Measurements from ENCODE around the gene CCDC12.

CCDC12 gene

DNA sequence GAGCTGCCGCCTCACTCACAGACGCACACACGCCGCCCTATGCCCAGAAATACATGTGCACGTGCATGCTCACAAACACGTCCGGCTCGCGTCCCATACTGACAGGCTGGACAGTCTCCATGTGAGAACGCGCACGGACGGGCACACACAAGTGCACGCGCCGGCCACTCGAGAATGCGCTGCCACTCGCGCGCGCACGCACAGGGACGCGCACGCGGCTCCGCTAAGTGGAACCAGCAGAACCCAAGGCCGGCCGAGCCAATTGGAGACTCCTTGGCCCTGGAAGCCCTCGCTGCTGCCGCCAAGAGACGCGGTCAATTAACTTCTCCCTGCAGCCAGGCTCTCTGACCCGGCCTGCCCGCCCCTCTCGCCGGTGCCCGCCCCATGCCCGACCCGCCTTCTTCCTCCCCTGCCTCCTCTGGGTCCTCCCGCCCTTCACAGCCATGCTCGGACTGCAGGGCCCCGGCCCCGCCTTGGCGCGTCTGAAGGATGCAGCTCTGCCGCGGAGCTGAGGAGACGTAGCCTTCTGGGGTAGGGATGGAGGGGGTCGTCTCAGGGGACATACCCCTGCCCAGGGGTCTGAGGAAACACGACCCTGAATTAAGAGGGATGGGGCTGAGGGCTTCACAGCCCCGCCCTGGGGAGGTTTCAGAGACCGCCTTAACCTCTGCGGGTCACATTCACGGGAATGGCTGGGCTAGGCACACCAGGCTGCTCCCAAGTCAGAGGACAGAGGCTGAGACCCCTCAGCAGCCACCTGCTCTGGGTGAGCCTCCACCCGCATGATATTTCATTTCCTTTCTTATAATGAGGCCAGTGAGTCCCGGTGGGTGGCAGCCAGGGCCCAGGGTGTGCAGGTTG lies 84.0 kb downstream of the CCDC12 start:
- DNase-seq (ENCODE audit: low spot score): peak; percentile 24

DNA sequence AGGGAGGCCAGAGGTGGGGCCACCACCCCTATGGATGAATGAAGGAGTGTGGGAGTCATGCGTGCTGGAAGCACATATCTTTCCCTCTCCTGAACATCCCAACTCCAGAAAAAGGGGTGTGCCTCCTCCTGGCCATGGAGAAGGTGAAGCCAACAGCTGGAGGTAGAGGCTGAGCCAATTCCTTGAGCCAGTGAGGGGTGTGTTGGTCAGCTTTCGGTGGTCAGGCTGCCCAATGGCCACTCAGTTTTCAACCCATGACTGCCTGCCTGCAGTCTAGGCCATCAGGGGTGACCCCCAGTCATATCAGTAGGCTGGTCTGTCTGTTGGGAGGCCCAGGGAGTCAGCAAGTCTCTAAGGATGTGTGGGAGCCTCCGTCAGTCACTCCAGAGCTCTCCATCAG lies 85.4 kb downstream of the CCDC12 start:
- no peak for DNase-seq (ENCODE audit: low spot score)

DNA sequence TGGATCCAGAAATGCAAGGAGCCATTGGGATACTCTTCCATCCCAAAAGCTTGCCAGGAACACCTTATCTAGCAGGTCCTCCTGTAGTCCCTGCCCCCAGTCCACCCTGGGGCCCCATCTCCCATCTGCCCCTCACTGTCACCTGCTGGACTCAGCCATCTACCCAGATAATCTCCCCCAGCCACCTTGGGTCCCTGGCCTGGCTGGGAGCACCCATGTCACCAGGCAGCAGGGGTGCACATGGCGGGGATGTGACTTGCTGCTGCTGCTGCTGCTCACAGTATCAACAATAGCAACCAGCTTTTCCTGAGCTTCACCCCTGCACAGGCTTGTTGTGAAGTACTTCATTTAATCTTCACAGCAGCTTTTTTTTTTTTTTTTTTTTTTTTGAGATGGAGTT lies 86.4 kb downstream of the CCDC12 start:
- no peak for DNase-seq (ENCODE audit: low spot score)

DNA sequence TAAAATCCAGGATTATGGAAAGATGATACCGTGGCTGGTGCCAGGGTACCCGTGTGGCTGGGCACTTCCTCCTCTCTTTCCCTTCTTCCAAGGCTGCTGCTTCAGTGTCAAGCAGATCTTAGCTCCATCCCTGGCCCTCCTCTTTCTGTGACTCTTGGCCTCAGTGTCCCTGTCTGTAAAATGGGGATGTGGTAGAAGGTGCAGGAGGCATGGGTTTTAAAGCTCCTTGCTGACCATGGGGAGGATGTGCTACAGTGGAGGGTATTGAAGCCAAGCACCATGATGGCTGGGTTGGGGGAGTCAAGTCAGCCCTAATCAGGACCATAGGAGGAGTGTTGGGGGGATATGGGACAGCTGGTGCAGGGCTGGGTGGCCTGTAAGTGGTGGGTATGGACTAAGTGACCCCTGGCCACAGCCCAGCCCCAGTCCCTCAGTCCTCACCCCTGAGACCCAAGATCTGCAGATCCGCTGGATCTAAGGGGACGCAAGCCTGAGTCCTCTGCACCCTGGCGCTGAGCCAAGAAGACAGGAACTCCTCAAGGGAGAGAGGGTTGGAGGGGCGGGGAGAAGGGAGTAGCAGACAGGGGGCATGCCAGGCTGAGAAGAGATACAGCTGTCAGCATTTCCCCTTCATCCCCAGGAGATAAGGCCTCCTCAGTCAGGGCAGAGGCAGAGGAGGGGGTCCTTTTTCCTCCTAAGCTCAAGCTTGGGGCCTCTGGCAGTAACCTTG lies 87.0 kb downstream of the CCDC12 start:
- no peak for DNase-seq (ENCODE audit: low spot score)

DNA sequence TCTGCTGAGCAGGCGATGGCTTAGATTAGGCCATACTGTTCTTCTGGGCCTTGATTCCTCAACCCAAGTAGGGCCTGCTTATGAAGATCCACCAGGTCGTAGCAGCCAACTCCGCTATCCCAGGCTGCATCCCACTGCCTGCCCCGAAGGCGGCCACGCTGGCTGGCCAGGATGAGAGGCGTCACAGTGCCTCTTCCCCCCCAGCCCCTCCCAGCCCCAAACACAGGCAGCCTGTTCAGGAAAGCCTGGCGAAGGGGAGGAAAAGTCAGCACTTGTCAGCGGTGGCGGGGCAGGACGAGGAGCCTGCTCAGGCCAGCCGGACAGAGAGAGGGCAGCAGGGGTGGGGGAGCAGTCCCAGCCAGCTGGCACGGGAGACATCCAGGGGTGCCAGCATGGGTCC lies 87.8 kb downstream of the CCDC12 start:
- no peak for DNase-seq (ENCODE audit: low spot score)

DNA sequence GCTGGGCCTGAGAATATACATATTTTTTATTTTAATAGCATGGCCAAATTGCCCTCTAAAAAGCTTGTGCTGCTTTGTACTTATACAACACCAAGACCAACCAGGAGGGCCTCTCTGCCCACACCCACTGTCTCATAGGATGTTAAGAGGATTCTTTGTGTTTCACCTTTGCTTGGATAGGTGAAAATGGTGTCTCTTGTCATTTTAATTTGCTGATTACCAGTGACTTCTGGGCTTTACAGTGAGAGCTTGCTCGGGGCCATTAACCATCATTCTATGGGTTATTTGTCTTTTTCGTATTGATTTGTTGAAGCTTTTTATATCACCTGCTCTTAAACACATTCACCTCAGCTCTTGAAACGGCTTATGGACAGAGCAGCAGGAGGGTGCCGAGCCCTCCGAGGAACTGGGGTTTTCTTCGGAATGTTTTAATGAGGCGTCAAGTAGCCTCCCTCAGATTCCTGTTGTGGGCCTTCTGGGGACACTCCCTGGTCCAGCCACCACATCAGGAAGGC lies 88.5 kb downstream of the CCDC12 start:
- no peak for DNase-seq (ENCODE audit: low spot score)

DNA sequence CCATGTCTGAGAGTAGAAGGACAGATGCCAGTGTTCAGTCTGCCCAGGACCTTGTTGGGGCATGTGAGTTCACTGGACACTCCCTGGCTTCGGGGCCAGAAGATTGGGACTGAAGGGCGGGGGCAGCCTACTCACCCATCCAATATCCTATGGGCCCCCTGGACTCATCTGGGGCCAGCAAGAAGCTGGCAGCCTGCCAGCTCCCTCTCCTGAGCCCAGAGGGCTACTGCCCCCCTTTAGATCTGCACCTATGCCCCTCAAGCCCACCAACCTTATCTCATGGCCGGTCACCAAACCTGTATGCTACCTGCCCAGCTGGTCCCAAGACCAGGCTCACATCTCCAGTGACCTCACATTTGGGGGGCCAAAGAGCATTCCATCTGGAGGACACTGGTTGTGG lies 90.9 kb downstream of the CCDC12 start:
- no peak for DNase-seq (ENCODE audit: low spot score)

DNA sequence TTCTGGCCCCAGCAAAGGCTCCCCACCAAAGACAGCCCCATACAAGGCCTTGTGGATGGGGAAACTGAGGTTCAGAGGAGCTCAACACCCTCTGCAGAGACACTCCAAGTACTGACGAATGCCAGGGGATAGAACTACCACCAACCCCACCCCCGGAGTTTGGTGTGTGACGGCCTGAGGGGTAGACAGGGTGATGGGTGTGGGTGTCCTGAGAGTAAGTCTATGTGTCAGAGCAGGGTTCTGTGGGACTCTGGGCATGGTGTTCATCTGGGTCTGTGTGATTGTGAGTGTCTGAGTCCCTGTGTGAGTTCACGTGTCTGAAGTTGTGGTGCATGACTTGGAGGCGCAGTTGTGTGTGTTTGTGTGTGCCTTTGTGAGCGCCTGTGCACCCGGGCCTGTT lies 91.6 kb downstream of the CCDC12 start:
- no peak for DNase-seq (ENCODE audit: low spot score)

DNA sequence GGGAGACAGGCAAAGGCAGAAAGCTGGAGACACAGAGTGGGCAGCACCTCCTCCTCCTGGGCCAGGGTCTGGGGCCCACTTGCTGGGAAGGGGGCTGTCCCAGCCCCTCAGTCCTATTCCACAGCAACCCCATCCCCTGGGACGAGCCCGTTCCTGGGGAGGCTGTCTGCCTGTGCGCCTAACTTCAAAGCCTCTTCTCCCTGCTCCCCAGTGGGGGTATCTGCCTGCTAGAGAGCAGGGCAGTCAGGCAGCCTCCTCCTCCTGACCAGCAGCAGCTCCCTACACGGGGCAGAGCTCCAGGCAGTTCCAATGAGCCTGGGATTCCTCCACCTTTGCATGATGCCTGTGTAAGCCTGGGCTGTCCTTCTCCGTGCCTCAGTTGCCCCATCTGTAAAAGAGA lies 92.1 kb downstream of the CCDC12 start:
- DNase-seq (ENCODE audit: low spot score): no peak

DNA sequence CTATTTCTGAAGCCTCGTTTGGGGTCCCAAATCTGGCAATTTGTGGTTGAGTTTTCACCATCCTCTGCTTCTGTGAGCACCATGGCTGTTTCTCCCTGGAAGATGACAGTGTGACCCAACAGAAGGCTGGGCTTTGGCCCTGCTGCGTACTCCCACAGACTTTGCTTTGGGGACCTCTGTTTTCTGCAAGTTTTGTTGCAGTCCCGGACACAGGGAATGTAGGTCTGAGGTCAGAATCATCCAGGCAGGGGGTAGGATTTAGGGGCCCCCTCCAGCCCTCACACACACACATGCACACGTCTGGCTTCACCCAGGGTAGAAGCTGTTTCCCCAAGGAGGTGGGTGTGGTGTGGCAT lies 92.7 kb downstream of the CCDC12 start:
- no peak for DNase-seq (ENCODE audit: low spot score)

DNA sequence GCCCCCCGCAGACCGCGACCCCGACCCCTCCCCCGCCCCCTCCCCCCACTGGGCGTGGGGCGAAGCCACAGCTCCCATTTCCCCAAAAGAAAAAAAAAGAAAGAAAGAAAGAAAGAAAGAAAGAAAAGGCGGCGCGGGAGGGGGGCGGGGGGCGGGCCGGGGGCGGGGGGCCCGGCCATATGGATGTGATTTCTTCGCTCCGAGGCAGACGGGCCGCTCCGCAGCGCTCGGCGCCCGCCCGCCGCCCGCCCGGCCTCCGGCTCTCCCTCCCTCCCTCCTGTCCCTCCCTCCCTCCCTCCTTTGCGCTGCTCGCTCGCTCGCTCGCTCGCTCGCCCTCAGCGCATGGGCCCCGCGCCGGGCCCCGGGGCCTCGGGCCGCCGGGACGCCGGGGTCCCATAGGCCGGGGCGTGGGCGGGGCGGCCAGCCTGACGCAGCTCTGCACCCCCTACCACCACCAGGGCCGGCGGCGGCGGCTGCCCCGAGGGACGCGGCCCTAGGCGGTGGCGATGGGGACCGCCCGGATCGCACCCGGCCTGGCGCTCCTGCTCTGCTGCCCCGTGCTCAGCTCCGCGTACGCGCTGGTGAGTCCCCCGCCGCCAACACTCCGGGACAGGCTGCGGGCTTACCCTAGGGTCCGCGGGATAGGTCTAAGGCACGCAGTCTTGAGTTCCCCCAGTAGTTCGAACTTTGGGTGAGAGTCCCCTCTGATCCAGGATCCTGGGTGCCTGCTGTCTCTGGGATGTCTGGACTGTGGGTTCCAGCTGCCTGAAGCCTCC lies 93.3 kb downstream of the CCDC12 start:
- DNase-seq (ENCODE audit: low spot score): no peak

DNA sequence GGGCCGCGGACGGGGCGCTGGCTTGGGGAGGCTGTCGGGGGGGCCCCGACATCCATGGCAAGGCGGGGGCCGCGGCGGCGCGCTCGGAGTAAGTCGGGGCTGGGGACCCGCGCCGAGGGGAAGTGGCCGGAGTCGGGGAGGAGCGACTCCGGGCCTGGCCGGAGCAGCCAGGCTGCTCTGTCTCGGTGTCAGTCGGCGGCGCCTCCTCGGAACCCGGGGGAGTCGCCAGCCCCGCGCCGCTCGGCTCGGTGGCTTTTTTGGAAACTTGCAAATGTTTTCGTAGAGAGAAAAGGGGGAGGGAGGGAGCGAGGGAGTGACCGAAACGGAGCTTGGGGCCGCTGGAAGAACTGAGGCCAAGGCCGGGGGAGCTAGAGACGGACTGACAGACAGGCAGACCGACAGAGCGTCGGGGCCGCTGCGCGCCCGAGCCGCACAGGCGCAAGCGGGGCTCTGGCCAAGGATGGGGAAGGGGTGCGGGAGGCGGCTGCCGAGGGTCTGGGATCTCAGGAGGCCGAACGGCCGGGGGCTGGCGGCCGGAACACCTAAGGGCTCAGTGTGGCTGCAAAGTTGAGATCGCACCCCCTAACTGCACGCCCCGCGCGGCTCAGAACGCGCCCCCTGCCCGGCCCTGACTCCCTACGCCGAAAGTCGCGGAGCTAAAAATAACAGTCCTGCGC lies 94.0 kb downstream of the CCDC12 start:
- DNase-seq (ENCODE audit: low spot score): no peak

DNA sequence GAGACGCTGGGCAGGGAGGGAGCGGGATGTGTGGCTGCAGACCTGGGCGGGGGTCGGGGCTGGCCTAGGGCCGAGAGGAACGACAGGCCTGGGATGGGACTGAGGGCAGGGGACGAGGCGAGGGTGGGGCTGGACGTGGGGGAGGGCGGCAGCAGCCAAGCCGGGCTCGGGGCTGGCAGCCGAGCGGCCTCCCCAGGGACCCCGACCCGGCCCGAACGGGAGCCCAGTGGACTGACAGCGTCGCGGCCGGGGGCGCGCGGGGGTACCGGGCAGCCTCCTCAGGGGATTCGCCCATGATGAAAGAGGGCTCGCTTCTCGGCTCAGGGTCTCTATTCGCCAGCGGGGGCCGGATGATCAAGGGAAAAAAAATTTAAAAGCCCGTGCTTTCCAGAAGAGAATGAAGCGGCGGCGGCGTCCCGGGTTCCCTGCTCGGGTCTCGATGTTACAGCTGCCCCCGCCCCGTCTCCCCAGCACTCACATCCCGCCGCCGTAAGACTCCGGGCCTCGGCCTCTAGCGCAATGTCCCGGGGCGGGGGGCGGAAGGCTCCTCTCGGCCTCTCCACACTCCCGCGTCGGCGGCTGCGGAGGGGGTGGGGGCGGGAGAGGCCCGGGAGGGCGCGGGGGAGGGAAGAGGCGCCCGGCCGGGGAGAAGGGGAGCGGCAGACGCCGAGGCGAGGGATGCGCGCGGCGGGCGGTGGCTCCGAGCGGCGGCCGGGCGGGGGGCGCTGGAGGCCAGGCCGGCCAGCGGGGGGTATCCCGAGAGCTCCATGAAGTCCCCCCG lies 94.8 kb downstream of the CCDC12 start:
- no peak for DNase-seq (ENCODE audit: low spot score)

DNA sequence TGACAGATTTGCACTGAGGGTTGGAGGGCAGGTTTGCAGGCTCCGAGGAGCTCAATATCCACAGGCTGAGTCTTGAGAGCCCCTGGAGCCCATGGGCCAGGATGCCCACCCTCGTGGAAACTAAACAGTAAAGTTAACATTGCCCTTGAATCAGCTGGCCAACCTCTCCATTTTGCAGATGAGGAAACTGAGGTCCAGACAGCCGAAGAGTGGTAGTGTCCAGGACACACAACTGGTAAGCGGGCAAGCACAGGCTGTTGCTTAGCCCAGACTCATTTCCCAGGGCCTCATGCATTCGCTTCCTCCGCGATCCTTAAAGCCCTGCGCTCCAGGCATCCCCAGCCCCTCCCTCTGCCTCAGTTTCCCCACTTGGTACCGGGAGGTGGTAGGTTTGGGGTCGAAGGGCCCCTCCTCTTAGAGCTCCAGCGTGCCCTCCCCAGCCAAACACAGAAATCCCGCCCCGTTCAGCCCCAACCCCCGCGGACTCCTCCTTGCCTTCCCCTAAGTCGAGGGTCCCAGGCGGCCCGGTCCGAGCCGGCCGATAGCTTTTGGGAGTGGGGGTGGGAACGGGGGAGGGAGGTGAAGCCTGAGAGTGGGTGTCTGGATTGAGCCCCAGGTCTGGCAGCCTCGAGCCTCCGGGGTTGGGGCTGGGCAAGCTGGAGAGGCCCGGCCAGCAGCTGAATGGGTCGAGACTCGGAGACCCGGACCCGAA lies 95.5 kb downstream of the CCDC12 start:
- no peak for DNase-seq (ENCODE audit: low spot score)

DNA sequence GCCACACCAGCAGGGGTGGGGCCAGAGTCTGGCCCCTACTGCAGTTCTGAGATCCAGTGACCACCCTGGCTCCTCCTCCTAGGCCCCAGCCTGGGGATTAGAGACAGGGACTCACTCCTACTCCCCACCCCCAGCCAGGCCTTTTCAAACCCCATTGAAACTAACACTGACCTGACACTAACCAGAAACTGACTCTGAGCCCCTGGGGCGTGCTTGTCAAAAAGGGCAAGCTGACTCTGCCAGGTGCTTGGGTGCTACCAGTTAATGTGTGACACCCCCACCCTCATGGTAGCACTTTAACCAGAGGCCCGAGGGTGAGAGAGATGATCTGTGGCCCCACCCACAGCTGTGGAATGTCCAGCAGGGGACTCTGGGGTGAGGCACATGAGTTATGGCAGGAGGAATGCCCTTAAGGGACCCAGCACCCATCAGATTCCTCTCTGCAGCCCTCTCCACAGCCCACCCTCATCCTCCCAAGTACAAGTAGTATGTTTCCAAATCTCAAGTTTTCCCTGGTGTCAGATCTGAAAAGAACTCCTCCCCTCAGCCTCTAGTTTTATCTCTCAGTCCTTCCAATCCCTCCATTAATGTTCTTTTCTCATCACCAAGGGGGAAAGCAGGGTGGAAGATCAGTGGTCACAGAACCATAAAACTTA lies 97.6 kb downstream of the CCDC12 start:
- peak; percentile 19 for DNase-seq (ENCODE audit: low spot score)

DNA sequence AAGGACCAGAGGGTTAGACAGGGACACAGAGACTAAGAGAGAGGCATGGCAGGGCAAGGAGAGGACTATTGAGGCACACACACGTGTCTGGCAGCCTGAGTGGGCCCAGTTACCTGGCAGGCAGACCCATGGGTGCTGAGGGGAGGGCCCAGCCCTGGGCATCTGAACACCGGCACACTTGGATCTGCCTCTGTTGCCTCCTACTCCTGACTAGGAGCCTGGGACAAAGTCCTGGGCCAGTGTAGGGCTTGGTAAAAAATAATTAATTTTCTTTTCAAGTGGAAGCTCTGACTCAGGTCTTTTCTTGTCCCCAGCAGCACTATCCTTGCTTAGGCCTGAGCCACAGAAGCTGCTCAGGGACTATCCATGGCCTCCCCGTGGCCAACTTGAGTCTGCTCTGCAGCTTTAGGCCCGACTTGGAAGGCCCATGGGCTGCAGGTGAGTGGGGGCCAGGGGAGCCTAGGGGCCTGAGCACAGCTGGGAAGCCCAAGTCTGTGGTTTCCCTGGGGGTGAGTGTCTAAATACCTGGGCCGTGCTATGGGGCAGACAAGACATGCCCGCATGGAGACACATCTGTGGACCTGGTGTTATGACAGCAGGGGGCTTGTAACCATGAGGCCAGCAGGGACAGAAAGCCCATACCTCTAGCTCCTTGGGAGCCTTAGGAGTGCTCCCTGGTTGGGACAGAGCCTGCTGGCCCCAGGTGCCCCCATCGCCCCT lies 99.0 kb downstream of the CCDC12 start, which contains the start of gene PTH1R:
Gene PTH1R, plus strand, starts transcription at position 316 of the 720 bp plus-strand sequence. CDS start 5,839 bp downstream, outside the sequence.
- DNase-seq (ENCODE audit: low spot score): no peak

DNA sequence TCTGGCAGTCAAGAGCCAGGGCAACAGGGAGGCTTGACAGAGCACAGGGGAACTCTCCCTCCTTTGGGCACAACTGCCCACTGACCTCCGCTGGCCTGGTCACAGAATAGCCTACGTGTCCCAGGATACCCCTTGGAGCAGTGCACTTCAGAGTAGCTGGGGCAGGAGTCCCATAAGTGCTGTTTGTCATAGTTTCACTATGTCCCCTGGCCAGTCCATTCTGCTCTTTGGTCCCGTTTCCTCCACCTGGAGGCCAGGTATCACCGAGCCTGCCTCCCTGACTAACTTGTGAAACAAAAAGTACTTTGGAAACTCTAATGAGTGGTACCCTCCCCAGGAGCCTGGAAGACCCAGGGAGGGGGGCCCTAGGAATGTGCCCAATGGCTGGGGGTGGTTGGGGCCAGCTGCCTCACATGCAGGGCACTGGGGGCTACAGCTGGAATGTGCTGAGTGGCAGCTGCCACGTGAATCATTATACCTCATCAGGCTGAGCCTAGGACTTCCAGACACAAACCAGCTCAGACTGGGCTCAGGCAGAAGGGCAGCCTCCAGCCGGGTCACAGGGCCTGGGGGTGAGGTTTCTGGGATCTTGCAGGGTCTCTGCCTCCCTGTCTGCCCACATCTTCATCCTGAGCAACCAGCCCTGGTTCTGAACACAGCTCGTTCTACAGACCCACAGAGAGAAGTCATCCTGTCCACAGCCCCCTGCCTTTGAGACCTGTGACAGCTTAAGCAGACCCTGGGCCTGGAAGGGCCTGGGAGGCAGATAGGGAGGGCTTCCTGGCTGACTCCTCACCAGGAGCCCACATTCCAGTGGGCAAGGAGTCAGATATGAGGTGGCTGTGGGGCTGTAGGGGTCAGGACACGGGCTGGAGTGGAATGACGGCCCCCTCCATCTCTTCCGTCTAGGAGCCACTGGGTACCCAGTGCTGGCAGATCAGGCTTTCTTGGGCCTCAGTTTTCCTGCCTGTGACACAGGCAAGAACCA lies 99.9 kb downstream of the CCDC12 start:
- DNase-seq (ENCODE audit: low spot score): no peak

DNA sequence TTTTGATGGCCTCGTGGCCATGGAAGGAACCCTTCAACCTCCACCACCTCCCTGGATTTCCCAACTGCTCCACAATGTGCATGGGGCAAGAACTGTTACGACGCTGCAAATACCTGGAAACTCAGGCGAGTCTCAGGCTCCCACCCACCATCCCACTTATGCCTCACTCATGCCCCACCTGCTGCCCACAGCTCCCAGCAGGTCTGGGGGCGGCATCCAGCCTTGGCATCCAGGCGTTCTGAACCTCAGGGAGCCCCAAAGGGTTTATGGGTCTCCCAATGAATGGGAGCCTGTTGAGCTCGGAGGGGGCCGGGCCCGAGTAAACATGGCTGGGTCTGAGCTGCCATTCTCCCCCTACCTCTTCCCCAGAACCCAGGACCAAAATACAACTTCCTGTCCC lies 101.0 kb downstream of the CCDC12 start:
- DNase-seq (ENCODE audit: low spot score): no peak
